Measurements from ENCODE around the gene SAP30L.

The SAP30L gene

DNA sequence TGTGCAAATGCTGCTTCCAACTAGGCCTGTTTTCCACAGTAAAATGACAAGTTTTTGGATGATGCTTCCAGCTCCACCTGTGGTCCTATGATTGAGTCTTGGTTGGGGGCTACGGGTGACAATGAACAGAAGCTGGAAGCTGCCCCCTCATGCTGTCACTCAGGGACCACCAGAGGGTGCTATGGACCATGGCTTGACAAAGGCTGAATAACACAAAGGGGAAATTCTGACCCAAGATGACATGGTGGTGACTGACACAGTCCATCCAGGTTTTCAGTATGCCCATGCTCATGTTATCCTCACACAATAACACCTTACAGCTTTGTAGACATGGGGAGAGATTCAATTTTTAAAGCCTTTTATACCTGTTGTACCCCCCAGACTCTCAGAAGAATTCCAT is 23.9 kb upstream of the SAP30L start:
- DNase-seq: peak in 1 of 2 donors; percentile 19

- DNase-seq: no peak
Observed at GRCh38 chr5:154422298-154422697, 23.5 kb upstream of the SAP30L start.

DNA sequence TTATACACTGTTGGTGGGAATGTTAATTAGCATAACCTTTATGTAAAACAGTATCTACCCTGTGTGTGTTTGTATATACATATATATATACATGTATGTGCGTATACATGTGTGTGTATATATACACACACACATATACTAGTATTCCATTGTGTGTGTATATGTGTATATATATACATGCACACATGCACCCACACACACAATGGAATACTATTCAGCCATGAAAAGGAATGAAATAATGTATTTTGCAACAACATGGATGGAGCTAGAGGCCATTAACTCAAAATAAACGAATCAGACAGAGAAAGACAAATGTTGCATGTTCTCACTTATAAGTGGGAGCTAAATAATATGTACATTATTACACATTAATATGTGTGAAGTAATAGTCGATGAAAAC is 17.6 kb upstream of the SAP30L start:
- no peak for DNase-seq

- no peak for DNase-seq
Observed at GRCh38 chr5:154429341-154429740, 16.5 kb upstream of the SAP30L start.

- no peak for DNase-seq
Observed at GRCh38 chr5:154430466-154430865, 15.3 kb upstream of the SAP30L start.

- no peak for DNase-seq
Observed at GRCh38 chr5:154430961-154431630, 14.7 kb upstream of the SAP30L start.

- no peak for DNase-seq
Observed at GRCh38 chr5:154435226-154435625, 10.6 kb upstream of the SAP30L start.

DNA sequence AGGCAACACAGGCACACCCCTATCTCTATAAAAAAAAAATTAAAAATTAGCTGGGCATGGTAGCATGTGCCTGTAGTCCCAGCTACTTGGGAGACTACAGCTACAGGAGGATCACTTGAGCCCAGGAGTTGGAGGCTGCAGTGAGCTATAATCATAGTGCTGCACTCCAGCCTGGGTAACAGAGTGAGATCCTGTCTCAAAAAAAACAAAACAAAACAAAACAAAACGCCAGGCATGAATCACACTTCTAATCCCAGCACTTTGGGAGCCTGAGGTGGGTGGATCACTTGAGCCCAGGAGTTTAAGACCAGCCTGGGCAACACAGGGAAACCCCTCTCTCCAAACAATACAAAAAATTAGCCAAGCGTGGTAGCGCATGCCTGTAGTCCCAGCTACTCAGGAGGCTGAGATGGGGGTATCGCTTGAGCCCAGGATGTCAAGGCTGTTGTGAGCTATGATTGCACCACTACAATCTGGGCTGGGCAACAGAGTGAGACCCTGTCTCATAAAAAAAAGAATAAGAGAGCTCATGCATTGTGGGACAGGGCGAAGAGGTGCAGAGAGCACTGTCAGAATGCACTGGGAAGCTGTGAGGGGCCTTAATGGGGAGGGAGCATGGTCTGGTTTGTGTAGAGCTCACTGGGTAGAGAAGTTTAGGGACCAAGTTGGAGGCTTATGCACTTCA is 8.4 kb upstream of the SAP30L start:
- no peak for DNase-seq

- no peak for DNase-seq
Observed at GRCh38 chr5:154440540-154440939, 5.3 kb upstream of the SAP30L start.

DNA sequence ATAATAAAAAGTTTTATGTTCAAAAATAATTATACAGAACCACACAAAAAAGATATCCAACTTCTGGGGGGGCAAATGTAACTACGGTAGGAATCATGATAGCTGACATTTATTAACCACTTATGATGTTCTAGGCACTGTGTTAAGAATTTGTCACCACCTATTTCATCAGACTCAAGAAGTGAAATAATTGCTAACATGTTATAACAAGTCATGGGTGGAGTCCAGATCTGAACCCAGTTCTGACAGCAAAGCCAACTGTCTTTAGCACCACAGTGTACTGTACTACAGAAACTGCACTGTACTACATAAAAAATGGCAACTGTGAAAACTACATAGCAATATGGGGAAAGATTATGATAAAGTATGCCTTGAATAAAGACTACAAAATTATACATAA is 3.0 kb upstream of the SAP30L start:
- no peak for DNase-seq

DNA sequence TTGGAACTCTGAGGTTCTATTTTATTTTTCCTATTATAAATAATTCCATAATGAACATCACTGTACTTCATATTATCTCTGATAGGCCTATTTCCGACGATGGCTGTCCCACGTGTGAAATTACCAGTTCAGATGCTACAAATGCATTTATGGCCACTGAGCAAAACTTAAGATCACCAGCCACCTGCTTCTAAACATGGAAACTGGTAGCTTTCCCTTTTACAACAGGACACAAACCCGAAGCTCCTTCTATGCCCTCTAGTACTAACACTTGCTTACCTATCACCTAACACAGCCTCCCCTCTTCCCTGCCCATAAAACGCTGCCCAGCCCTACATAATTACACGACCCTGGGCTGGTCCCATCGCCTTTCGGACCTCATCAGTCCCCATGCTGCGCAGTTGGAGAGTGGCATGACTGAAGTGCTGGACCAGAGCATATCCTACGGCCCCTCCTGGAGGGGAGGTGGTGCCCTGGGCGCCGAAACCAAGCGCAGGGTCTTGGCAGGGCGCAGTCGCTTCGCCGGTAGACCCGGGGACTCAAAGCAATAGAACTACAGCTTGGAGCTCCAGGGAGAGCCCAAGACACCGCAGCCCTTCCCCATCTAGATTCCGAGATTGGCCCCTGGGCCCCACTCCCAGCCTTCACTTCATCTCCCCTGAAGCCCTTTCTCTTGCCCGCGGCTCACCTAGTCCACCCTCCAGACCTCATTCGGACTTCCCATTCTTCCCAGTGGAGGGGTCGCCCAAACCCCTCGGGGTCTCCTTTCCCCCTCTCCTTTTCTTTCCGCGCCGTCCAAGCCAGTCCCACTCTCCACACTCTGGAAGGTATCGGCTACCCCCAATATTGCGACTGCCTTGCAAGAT is 1.0 kb upstream of the SAP30L start:
- peak in 1 of 2 donors; percentile 12 for DNase-seq

GRCh38 chr5:154446195-154447088 is 645 bp downstream of the SAP30L start:
- peak; percentile 16 to 35 for DNase-seq

DNA sequence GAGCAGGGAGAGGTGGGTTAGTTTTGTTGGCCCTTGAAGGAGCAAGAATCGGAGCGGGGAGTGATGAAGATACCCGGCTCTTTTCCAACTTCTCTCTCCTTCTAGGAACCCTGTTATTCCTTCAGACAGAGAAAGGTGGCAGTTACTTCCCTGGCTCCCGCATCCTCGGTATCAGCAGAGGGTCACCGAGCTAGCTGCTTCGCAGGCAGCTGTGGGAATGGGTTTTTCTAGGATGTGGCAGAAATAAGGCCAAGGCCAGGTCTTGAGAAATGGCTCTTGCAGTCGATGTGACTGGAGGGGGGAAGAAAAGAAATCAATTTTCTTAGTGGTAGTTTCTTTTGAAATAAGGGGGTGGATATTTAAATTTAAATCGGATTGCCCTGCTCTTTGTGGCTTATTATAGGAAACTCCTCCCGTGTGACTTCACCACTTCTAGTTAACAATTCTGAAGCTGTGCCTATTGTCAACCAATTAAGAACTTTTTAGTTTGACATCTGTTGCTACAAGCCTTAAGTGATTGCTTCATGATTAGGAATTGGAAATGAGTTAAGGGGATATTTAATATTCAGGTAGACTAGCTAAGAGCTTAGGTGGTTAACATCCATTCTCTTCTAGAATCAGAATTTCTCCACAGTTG is 1.4 kb downstream of the SAP30L start:
- DNase-seq: peak in 1 of 2 donors; percentile 33

DNA sequence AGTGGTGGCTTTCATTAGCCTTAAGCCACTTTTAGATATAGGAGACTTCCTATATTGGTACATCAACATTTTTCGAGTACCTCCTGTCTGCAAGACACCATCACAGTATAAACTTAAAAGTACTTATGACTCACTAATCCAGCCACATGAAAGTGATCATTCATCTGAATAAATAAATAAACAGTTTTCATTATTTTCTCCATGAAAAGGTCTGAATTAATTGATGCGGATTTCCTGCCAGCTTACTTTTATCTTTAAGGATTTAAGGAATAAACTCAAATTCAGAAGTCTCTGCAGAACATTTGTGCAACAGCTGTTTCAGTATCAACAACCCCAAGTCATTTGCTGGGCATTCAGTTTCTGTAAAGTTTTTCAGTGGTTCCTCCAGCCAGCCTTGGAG is 4.0 kb downstream of the SAP30L start:
- no peak for DNase-seq

DNA sequence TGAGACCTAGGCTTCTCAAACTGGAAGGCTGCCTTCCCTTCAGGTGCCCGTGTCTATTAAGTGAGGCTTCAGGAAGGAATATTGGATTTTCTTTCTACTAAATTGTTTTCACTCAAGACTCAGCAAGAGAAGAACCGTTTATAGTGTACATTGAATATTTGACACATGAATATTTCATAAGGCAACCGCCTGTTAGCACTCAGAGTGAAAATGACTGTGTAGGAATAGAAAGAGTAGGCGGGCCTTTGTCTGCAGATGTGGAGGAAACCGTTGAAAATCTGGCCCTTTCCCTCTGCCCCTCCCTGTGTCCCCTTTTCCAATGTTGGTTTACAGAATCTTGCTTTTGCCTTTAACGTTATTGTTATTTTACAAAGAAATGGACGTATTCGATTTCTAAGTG is 6.2 kb downstream of the SAP30L start:
- DNase-seq: no peak

GRCh38 chr5:154455585-154455984 is 9.8 kb downstream of the SAP30L start:
- no peak for DNase-seq

DNA sequence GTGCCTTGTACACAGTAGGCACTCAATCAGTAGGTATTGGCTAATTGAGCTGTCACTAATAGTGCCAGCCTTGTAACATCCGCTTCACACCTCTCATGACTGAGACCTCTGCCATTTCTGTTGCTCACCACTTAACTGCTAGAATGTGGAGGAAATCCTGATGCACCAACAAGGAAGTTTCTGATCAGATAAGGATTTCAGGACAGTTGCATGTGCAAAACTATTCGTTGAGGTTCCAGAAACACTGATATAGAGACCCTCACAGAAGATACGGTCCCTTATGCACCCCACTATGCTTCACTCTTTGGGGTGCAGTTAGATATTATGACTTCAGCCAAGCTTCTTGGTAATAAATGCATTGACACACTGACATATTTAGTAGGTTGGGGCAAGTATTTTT is 10.7 kb downstream of the SAP30L start:
- no peak for DNase-seq

GRCh38 chr5:154459015-154459414 is 13.2 kb downstream of the SAP30L start:
- no peak for DNase-seq

DNA sequence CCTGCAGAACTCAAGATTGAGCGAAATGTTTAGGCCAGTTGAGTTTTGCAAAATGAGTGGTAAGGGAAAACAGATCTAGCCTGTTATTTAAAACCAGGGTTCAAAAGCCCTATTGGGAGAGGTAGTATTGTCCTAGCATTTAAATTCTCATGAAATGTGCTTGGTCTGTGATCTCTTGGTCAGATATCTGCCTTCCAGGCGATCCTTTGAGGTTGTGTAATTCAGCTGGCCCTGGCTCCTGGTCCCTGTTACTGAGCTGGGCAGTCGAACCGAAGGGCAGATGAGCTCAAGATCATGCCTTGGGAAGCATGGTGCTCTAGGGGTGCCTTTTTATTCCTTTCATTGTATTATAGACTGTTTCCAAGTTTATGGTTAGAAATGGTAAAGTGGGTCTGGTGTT is 14.4 kb downstream of the SAP30L start:
- DNase-seq: no peak

DNA sequence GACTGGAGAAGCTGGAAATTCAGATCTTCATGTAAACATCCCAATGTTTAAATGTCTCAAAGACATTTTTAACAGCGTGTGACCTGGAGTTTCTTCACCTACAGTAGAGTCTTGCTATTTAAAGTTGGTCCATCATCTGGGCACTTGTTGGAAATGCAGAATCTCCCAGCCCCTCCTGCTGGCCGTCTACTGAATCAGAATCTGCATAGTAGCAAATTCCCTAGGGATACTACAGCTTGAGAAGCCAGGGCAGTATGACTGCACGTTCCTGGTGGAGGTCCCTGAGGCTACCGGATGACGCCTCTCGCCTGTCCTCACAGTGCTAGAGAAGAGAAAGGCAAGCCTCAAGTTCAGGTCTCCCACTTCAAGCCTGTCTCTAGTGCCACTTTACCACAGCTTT is 15.7 kb downstream of the SAP30L start:
- no peak for DNase-seq

GRCh38 chr5:154464438-154464837 is 18.6 kb downstream of the SAP30L start:
- DNase-seq: no peak

- DNase-seq: peak in 1 of 2 donors; percentile 38
Observed at GRCh38 chr5:154465169-154465568, 19.4 kb downstream of the SAP30L start.

All from CD4-positive, alpha-beta T cell treated with Interleukin-4 for 1 hour (primary cell).